Stimulated activated CD4-positive, alpha-beta T cell treated with anti-CD3 and anti-CD28 coated beads, Interleukin-1b, Interleukin-23, amount 100 ng/mL, for 1 hour (primary cell): Measurements from ENCODE around the gene ERI2.
"Not testable (repeated sequence)": the region's sequence is repeated elsewhere in the genome, so short reads cannot be mapped to it uniquely, and the experiment has no call there.

Experiments used
- DNase-seq, 2 donors: peaks; one replicate each; pipeline ENCODE4 v3.0.0-alpha.2; 2020; ENCODE audit warnings: low read depth in 2 of 2

ERI2 gene

GRCh38 chr16:20763461-20764232 lies 42.6 kb downstream of the ERI2 start, which contains the start of gene ACSM3:
ACSM3 (plus strand) TSS chr16:20764014; CDS start chr16:20770035, 6,021 bp downstream.
- peak; percentile 14 to 19 for DNase-seq

- DNase-seq: no peak
Observed at GRCh38 chr16:20762404-20763123, 43.7 kb downstream of the ERI2 start.

DNA sequence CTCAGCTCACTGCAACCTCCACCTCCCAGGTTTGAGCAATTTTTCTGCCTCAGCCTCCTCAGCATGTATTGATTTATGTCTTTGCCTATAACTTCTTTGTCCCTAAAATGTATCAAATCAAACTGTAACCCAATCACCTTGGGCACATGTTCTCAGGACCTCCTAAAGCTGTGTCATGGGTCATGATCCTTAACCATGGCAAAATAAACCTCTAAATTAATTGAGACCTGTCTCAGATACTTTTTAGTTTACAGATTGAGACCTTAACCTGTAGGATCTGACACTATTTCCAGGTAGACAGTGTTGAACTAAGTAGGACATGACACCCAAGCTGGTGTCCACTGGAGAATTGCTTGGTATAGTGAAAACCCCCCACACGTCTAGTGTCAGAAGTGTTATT lies 45.1 kb downstream of the ERI2 start:
- DNase-seq: no peak

DNA sequence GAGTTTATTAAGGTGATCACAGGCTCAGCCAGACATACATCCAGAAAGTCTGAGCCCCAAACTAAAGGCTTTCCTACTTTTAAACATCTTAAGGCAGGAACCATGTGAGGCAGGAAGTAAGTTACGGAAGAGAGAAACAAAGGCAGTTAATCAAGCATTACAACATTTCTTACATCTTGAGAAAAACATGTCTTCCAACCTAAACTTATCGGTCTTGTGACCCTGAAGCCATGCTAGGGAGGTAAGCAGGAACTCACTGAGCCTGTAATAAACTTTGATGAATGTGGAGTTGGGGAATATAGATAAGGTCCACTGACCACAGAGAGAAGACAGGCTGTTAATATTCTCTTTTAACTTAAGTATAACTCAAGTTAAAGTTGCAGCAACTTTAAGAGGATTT lies 45.9 kb downstream of the ERI2 start:
- DNase-seq: no peak

DNA sequence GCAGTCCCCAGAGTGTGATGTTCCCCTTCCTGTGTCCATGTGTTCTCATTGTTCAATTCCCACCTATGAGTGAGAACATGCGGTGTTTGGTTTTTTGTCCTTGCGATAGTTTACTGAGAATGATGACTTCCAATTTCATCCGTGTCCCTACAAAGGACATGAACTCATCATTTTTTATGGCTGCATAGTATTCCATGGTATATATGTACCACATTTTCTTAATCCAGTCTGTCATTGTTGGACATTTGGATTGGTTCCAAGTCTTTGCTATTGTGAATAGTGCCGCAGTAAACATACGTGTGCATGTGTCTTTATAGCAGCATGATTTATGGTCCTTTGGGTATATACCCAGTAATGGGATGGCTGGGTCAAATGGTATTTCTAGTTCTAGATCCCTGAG lies 50.5 kb downstream of the ERI2 start:
- DNase-seq: not testable (repeated sequence)

DNA sequence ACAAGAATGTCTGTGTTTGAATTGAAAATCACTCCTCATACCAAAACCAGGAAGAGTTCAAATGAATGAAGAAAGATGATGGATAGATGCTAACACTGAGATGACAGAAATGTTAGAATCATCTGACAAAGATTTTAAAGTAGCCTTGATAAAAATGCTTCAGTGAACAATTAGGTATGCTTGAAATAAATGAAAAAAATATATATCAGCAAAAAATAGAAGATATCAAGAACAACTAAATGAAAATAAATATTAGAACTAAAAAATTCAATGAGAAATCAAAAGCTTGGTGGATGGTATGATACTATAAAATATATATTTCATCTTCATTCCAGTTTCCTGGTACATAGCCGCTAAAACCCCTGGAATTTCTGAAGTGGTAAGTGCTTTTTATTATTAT lies 51.0 kb downstream of the ERI2 start:
- no peak for DNase-seq

GRCh38 chr16:20753727-20754126 lies 52.5 kb downstream of the ERI2 start:
- DNase-seq: no peak

- DNase-seq: no peak
Observed at GRCh38 chr16:20750558-20750957, 55.7 kb downstream of the ERI2 start.

DNA sequence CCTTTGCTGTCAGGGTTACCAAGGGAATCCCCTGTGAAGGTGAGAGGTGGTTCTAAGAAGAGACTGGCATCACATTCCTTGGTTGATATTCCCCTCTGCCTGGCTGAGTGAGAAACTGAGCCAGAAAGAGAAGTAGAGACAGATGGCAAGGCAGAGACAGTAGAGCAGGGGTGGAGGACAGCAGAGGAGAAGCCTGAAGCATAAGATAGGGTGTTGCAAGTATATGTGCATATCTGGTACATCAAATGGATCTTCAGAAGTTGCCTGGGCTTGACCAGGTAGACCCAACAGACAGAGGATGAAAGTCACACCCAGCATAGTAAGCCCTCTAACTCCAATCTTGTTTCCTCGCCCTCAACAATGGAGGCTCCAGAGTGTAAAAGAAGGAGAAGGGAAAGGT lies 56.8 kb downstream of the ERI2 start:
- DNase-seq: no peak

DNA sequence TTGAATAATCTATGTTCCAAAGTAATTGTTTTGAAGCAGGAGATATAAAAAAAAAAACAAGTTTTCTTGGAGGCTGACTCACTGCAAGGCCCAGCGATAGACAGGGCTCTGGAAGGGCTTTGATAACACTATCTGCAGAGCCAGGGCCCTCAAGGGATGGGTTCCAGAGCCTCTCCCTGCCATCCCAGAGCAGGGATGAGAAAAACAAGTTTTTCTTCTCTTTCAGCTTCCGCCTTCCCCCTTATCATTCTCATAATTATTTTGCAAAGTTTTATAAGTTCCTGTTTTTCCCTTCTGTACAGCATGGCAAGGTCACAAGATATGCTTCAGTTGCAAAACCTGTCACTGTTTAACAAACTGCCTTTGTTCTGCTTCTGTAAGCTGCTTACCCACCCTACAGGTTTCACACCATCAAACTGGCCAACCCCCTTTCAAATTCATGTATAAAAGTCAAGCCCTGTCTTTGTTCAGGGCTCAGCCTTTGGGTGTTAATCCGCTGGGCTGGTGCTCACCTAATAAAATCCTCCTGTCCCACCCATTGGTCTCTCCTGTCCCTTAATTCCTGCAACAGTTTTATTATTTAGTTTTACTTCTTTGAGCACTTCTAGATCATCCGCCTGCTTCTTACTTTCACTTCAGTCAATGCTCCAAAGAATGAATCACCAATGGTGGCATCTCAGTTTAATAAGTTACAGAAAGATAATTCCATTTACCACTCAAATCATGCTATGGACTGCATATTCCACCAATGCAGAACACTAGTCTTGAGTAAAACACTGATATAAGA lies 59.0 kb downstream of the ERI2 start:
- DNase-seq: no peak

DNA sequence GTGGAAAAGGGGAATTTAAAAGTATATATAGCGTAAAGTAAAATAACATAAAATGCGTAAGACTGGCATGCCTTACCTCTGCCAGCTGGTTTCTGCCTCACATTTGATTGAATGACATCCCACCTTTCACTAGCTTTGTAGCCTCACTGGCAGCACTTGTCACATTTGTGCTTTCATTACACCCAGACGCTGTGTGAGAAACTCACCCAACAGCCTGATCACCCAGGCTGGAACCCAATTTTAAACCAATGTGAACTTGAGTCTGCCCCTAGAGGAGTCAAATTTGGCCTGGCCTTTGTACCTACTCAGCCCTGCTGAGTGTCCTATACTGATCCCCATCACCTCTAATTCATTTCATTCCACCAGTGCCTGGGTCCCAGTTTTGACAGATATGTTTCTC lies 59.8 kb downstream of the ERI2 start:
- no peak for DNase-seq
